ENCODE results near the gene MAPKAP1. TPM values are rescaled to one million over a fixed set of nuclear protein-coding genes. Genes with fewer than 3 reads are reported as not detected.

MAPKAP1 gene
- total RNA-seq, 1 donor from 2014 or later = 56.6 TPM

GRCh38 chr9:125652759-125653158 lies 54.2 kb downstream of the MAPKAP1 start:
- no peak for TF ChIP-seq EZH2 (IDR thresholded peaks at IDR 0.05)
- Histone ChIP-seq H2AFZ (replicated peaks) (no peak overlapping the region), H3K4me3 (no peak overlapping the region), H3K4me2 (peak overlapping the region; percentile 16), H3K4me1 (peaks cover 74% of the 10 kb centered on the region), H3K9me3 (ENCODE audit: low read depth) (no peaks in the 10 kb centered on the region), H3K9ac (no peak overlapping the region), H3K27ac (no peak overlapping the region), H3K36me3 (no peaks in the 10 kb centered on the region), H4K20me1 (ENCODE audit: low read depth) (peaks cover 14% of the 10 kb centered on the region), H3K27me3 (no peaks in the 10 kb centered on the region), H3K79me2 (ENCODE audit: low read depth) (peaks cover 41% of the 10 kb centered on the region), H3F3A (ENCODE audit: low read depth) (peaks cover 30% of the 10 kb centered on the region)
- no peak overlapping the region for H3K27ac Mint-ChIP-seq
- H3K4me1 Mint-ChIP-seq = peaks cover 53% of the 10 kb centered on the region
- H3K4me3 Mint-ChIP-seq = no peak overlapping the region
- H3K36me3 Mint-ChIP-seq = peaks cover 14% of the 10 kb centered on the region
- no peak for DNase-seq (ENCODE audit: low spot score)
- peaks cover 2% of the 10 kb centered on the region for H3K27me3 Mint-ChIP-seq (ENCODE audit: insufficient read depth, low read depth)
- H3K9me3 Mint-ChIP-seq = no peaks in the 10 kb centered on the region

- peaks cover 2% of the 10 kb centered on the region for H3K27me3 Mint-ChIP-seq (ENCODE audit: insufficient read depth, low read depth)
- DNase-seq (ENCODE audit: low spot score) = no peak
- Histone ChIP-seq H3K4me1 (peaks cover 69% of the 10 kb centered on the region), H3K79me2 (ENCODE audit: low read depth) (peaks cover 46% of the 10 kb centered on the region), H2AFZ (replicated peaks) (no peak overlapping the region), H3K27ac (no peak overlapping the region), H3F3A (ENCODE audit: low read depth) (peaks cover 30% of the 10 kb centered on the region), H3K4me3 (no peak overlapping the region), H4K20me1 (ENCODE audit: low read depth) (peaks cover 14% of the 10 kb centered on the region), H3K9ac (no peak overlapping the region), H3K9me3 (ENCODE audit: low read depth) (no peaks in the 10 kb centered on the region), H3K4me2 (no peak overlapping the region), H3K27me3 (no peaks in the 10 kb centered on the region), H3K36me3 (no peaks in the 10 kb centered on the region)
- H3K9me3 Mint-ChIP-seq = no peaks in the 10 kb centered on the region
- no peak overlapping the region for H3K4me3 Mint-ChIP-seq
- peaks cover 49% of the 10 kb centered on the region for H3K4me1 Mint-ChIP-seq
- no peak overlapping the region for H3K27ac Mint-ChIP-seq
- no peak for TF ChIP-seq EZH2 (IDR thresholded peaks at IDR 0.05)
- TF ChIP-seq CTCF (IDR thresholded peaks at IDR 0.05) = no peak
- TF ChIP-seq EZH2phosphoT487 (IDR thresholded peaks at IDR 0.05) = no peak
- peaks cover 14% of the 10 kb centered on the region for H3K36me3 Mint-ChIP-seq
These were observed 54.8 kb downstream of the MAPKAP1 start for GRCh38 chr9:125652233-125652594.

GRCh38 chr9:125651576-125652232 lies 55.3 kb downstream of the MAPKAP1 start:
- no peak overlapping the region for H3K4me3 Mint-ChIP-seq
- Histone ChIP-seq H2AFZ (replicated peaks) (no peak overlapping the region), H3K4me2 (no peak overlapping the region)

More at GRCh38 chr9:125651576-125652232, 55.3 kb downstream of the MAPKAP1 start:
- Mint-ChIP-seq H3K36me3 (peaks cover 14% of the 10 kb centered on the region), H3K27ac (no peak overlapping the region), H3K9me3 (no peaks in the 10 kb centered on the region), H3K27me3 (ENCODE audit: insufficient read depth, low read depth) (peaks cover 2% of the 10 kb centered on the region), H3K4me1 (peaks cover 49% of the 10 kb centered on the region)
- no peak overlapping the region for H3K27ac ChIP-seq
- H3K4me3 ChIP-seq = no peak overlapping the region
- peaks cover 26% of the 10 kb centered on the region for H3F3A ChIP-seq (ENCODE audit: low read depth)
- H3K27me3 ChIP-seq = no peaks in the 10 kb centered on the region
- no peaks in the 10 kb centered on the region for H3K9me3 ChIP-seq (ENCODE audit: low read depth)
- H3K79me2 ChIP-seq (ENCODE audit: low read depth) = peaks cover 46% of the 10 kb centered on the region
- peaks cover 14% of the 10 kb centered on the region for H4K20me1 ChIP-seq (ENCODE audit: low read depth)
- TF ChIP-seq EZH2 (IDR thresholded peaks at IDR 0.05) = no peak
- TF ChIP-seq CTCF (IDR thresholded peaks at IDR 0.05) = no peak
- no peak for TF ChIP-seq EZH2phosphoT487 (IDR thresholded peaks at IDR 0.05)
- peaks cover 69% of the 10 kb centered on the region for H3K4me1 ChIP-seq
- DNase-seq (ENCODE audit: low spot score) = no peak
- no peak overlapping the region for H3K9ac ChIP-seq
- H3K36me3 ChIP-seq = no peaks in the 10 kb centered on the region
